HG03342 (cell line): Measurements from ENCODE around the gene ABI3BP.
"Not testable (repeated sequence)": the region's sequence is repeated elsewhere in the genome, so short reads cannot be mapped to it uniquely, and the experiment has no call there.

Source experiments
- ATAC-seq: cut with Tn5 transposase; IDR thresholded peaks from one replicate; pipeline ENCODE4 v1.9.1; 2021; ENCODE audit warnings: mild to moderate bottlenecking, moderate library complexity; ENCODE audit not compliant: unreplicated experiment

Gene ABI3BP

DNA sequence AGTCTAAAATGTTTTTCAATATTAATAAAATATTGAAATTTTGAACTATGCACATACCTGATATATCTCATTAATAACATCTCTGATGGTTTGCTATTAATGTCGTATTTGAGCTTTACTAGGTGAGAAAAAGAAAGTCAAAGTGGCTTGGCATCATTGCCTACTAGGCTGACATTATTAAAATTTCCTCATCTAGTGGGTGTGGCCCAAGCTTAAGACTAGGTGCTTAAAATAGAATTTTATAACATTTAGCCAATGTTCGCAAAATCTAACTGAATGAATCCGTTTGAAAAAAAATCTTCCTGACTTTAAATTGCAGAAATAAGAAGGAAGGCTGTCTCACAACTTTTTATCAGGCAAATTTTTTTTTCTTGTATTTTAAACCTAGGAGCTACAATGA lies 46.1 kb downstream of the ABI3BP start:
- ATAC-seq: no peak

DNA sequence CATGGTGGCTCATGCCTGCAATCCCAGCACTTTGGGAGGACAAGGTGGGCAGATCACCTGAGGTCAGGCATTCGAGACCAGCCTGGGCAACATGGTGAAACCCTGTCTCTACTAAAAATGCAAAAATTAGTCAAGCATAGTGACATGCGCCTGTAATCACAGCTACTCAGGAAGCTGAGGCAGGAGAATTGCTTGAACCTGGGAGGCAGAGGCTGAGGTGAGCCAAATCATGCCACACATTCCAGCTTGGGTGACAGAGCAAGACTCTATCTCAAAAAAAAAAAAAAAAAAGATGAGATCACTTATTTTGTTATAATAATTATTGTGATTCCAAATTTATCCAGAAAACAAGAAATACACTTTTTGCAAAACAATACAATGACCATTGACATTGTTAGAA lies 47.1 kb downstream of the ABI3BP start:
- not testable (repeated sequence) for ATAC-seq

DNA sequence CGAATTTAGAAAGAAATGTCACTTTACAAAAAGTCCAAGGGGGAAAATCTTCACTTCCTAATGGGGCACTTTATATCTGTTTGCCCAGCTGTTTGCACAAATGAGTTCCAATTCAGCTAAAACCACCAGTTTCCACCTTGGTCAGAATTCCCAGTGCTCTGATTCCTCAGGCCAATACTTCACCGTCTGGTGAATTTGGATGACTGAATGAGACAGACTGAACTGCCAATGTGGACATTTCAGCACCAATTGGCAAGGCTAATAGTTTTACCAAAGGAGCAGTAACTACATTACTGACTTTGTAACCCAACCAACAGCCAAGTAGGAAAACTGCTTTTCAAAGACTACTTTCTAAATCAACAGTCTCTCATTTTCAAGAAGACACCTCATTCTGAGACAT lies 51.8 kb downstream of the ABI3BP start:
- ATAC-seq: no peak

DNA sequence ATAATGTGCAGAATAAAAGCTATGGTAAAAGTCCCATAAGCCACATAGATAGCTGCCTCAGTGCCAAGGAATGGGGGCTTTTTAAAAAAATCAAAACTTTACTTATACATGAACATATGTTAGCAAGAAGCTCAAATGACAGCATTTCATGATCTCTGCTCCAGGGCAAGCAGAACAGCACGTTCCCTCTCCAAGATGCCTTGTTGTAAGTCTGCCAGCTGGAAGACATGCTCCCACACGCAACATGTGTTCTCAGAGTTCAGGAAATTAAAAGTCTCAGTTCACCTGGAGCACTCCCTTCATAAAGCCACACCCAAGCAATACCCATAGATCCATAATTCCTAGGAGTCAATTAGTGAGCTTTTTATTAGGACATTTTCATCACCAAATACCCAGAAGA lies 52.2 kb downstream of the ABI3BP start:
- no peak for ATAC-seq

DNA sequence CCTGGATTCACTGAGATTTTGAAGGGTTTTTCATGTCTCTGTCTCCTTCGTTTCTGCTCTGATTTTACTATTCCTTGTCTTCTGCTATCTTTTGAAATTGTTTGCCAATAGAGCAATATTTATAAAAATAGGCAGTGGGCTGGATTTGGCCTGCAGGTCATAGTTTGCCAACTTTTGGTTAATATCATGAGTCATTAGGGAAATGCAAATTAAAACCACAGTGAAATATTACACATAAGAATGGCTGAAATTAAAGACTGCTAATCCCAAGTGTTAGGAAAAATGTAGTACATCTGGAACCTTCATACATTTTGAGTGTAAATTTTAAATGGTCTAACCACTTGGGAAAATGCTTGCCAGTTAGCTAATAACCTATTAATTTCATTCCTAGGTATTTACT lies 56.3 kb downstream of the ABI3BP start:
- no peak for ATAC-seq

DNA sequence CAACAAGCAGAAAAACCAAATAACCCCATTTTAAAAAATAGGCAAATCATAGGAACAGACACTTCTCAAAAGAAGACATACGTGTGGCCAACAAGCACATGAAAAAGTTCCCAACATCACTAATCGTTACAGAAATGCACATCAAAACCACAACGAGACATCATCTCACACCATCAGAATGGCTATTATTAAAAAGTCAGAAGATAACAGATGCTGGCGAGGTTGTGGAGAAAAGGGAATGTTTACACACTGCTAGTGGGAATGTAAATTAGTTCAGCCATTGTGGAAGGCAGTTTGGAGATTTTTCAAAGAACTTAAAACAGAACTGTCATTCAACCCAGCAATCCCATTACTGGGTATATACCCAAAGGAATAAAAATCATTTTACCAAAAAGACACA lies 60.7 kb downstream of the ABI3BP start:
- no peak for ATAC-seq

DNA sequence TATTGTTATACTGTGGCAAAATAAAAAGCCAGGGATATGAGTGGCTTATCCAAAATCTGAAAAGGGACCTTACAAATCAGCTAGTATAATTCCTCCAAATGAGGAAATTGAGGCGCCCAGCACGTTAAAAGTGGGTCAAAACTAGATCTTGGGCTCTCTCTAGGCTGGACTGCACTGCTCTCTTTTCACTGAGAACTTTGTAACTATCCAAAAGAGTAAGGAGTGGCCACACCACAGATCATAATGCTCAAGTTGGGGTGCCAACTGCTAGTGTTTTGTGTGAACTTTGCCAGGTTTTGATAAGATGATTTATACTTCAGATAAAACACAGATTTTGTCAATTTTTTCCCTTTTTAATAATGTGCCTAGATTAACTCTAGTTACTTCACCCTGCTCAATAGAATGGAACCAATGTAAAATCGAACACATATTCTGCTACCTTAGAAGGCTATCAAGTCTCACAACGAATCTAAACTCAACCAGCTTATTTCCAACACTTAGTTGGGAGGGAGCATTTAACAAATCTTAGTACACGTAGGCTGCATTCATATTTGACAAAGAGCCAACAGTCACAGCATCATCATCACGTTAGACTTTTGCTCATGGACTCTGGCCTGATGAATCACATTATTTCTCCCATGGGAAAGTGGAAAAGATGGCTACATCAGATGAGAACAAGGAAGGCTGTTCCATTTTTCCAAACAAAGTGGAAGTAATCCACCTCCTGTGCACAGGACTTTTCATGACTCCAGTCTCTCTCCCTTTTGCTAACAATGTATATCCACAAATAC lies 64.4 kb downstream of the ABI3BP start:
- ATAC-seq: no peak

DNA sequence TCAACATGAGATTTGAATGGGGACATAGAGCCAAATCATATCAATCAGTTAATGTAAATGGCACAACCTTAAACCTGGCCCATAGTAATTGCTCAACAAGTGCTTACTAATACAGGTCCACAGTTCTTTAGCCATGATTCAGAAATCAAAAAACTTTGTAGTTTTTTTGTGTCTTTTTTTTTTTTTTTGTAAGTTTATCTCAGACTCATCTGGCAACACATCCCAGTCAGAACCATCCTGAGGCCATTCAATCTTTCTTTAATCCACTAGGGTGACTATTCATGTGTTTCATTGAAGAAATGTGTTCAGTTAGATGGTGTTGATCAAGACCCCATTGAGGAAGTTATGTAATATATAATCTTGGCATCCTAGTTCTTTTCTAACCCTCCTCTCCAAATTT lies 65.4 kb downstream of the ABI3BP start:
- ATAC-seq: no peak

DNA sequence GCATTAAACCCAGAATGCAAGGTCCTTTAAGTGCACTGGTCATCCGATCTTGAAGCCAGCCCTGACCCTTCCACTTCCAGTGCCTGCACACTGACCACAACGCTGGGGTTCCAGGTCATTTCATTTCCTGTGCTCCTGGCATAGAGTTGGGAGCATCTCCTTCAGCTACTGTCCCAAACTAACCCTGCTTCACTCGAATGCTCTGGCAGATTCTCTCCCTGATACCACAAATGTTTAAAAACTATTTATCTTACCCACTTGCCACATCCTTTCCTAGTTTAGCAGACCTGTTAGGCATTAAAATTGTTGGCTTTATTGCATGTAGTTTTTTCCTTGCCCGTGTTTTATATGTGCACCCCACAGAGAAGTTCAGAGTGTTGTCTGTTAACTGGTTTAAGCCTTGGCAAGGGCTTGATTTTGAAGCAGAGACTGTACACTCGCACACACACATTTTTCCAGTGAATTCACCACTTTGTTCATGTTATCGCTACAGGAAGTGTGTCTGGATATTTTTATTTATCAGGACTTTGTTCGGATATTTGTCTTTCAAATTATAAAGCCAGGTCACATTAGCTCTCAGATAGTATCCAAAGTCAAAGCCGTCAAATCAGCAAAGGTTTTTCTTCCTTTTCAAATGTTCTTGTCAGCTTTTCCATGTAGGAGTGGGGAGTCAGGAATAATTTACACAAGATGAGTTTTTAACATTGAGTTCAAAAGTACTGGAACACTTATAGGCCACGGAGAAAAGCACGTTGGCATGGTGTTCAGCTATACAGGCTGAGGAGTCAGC lies 77.3 kb downstream of the ABI3BP start:
- no peak for ATAC-seq

DNA sequence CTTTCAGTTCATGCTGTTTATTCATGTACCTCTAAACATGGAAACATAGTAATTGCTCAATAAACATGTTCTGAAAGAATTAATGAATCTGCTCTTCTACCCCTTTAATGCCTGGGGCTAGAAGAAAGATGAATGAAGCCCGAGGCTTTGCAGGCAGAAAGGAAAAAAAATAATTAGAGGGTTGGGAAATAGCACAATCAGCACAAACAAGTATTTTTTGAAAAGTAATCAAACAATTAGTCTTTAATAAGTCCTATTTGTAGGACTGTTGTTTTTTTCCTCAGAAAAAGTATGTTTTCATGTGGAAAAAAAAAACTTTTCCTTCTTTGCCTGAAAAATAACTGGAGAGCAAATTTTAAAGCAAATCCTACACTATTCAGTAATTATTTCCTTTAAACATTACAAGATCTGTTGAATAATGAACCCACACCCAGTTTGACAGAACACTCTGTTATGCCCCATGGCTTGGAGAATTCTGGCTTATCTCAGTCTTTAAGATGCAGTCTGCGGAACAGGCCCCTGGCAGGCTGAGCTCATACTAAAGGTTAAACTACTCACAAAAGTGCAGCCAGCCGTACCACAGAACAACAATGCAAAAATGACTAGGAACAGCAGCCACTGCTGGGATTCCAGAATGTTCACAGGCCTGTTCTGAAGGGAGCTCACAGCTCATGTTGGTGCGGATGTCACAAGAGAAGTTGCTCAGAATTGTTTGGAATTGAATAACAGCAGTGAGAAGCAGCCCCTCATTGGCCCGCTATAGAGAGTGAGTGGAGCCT lies 79.2 kb downstream of the ABI3BP start:
- ATAC-seq: no peak

DNA sequence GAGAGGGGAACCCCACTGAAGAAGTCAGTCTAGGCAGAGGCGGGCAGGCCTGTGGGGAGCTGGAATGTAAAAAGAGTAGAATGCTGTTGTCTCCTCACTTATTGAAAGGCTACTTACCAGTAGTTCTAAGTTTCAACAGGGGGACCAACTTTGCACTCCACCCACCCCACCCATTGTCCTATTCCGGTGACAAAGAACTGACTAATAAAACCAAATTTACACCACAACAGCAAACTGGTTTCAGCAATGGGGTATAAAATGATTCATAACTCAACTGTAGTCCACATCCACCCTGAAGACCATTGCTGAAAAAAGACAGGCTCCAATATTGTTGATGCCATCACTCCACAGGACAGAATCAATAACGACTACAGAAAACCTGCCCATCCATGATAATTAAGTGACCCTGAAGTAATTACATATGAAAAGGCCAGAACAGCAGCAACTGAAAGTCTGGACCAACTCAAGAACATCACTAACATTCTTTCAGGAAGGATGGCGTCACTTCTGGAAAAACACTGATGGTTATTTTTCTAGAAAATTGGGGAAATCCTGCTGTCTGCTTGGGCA lies 80.2 kb downstream of the ABI3BP start:
- no peak for ATAC-seq

DNA sequence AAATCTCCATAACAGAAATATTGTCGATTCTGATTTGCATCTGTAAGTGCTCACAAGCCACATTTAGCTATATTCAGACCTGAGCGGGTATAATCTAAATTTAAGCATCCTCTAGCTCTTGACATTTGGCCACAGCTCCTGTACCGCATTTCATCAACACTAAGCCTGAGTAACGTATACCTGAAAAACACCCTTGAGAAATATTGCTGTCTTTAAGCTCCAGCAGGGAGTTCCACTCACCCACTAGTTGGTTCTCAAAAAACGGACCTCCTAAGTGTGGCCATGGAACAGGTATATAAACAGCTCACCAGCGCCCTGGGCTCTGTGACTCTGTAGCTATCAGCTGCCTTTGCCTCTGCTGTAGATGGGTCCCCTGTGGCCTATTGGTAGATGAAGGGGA lies 80.7 kb downstream of the ABI3BP start:
- ATAC-seq: no peak

DNA sequence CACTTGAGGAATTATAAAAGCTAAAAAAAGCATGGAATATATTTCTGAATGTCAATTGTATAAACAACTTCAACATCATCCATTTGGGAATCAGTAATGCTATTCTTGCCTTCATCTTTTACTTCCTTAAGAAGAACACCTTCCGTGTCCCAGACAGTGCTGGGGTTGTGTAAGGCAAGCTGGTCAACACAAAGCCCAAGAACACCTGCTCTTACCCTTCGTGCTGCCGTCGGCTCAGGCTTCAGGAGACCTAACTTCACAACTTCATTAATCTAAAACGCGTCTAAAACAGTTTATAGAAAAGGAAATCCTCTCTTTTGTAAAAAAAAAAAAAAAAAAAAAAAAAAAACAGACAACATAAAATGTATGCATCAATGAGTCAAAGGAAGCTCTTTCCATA lies 81.3 kb downstream of the ABI3BP start:
- ATAC-seq: no peak

DNA sequence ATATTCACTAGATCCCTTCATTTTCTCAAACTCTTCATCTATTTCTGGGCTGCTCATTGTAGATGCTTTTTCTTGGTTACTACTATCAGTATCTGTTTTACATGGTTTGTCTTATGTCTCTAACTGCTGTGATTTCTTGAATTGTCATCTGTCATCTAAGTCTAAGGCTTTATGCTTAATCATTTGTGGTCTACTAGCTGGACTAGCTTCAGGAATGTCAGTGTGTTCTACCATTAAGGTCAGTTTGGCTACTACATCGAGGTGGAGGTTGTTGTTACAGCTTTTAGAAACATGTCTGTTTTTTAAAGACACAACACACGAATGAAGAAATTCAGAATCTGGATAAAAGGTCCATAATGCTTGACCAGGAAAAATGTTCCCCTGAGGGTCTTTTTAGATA lies 82.2 kb downstream of the ABI3BP start:
- ATAC-seq: no peak

DNA sequence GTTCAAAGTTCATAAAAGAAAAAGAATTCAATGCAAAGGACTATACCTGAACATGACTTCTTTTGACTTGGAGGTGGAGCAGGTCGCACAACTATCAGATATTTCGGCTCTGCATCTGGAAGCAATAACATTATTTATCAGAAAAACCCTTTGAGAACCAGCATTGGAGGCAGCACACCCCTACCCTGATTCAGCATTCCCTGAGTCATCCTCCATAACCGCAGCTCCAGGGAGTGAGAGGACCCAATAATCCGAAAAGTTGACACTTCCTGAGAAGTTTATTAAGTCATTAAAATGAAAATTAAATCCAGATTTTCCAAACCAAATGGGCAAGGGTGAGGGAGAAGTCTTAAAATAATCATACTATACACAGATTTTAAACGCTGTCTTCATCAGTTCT lies 90.6 kb downstream of the ABI3BP start:
- ATAC-seq: no peak

DNA sequence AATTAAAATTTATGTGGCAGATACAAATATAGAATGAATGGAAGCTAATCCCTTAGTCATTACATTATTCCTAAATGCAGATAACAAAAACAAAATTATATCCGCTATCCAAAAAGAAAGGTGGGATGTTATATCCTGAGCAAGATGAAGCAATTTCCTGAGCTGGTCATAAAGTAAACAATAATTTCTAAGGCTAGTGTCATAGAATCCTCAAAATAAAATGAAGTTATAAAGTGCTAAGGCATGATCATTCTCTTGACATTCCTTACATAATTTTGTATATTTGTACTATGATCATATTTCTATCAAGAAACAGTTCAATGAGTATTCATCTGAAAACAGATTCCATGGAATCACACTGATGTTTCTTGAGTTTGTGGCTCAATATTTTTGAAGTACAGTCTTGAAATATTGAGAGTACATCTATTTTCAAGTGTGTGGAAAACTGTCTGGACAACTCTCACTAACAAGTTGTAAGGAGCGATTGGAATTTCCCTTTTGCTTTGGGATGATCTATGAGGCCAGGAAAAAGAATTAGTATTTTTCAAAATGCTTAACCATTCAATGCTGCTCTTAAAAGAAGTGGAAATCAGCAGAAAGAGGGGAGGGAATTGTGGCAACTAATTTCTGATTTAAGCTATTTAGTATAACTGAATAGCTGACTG lies 92.4 kb downstream of the ABI3BP start:
- no peak for ATAC-seq

DNA sequence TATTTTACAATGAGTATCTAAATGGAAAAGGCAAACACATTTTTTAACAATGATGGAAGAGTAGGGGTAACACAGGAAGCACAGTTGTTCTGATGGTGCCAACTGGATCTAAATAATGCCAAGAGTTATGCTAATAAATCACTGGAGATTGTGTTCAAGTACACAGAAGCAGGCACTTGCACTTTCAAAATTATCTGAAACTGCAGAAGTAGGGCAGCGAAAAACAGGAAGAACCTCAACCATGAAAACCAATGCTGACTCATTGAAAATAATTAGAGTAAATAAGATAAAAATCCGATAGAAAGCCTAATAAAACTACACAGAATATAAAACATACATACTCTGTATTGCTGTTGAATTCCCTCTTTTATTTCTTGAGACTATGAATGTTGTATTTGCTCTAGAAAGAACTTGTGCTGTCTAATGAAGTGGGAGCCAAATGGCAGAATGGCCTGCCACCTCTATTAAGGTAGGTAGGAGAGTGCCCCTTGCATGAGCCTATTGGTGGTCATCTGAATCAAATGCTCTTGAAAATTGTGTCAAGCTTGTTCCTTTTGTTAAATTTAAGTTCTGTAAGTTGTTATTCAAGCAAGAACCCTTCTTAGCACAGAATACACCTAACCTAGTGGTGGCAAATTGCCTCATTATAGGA lies 93.7 kb downstream of the ABI3BP start:
- ATAC-seq: peak; percentile 67

DNA sequence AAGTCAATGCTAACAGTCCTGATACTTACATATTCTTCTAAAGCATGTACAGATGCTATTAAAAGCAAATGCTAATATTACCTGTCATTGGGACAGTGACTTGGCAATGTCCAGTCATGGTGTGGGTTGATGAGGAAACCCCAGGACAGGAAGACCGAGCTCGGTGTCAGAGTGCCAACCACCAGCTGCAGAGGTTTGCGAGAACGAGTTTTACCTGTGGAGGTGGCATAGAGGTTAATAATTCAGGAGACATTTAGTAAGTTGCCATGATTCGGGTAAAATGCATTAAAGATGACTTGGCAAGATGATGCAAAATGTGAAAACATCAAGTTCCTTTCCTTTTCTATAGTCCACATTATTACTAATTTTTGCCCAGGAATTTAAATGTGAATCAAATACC lies 94.5 kb downstream of the ABI3BP start:
- ATAC-seq: no peak

DNA sequence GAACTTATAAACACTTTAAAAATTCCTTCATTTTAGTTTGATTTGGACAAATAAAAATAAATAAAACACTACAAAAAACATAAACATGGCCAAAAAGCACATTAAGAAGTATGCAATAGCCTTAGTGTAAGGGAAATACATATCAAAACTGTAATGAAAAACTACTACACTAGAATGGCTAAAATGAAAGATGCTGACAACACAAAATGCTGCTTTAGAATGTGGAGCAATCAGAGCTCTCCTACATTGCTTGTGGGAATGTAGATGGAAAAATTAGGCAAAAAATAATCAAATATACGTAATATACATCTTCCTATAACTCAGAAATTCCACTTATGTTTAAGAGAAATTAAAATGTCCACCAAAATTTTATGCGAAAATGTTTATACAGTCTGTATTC lies 96.2 kb downstream of the ABI3BP start:
- no peak for ATAC-seq

DNA sequence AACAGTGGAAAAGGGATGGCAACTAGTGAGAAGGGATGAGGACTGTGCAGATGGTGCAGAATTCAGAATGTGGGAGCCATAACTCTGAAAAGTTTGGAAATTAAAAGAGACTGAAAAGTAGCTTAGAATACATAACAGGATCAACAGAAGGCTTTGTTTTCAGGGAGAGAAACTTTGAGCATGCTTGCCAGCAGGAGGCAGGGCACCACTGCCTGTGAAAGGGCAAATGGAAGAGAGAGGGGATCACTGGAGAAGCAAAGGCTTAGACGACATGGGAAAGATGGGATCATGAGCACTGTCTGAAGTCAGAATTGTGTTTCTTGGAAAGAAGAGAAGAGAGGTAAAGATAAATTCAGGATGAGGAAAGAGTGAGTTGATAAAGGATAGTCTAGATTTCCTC lies 99.6 kb downstream of the ABI3BP start:
- ATAC-seq: no peak
